Measurements from ENCODE around the gene ZCCHC14. TPM values are rescaled to one million over a fixed set of nuclear protein-coding genes. Genes with fewer than 3 reads are reported as not detected.

ZCCHC14 gene
- total and polyA plus RNA-seq, 10 of the 15 experiments (the other 5 are each of a cell fraction or from before 2014, with no cell fraction given), result 0.02 to 0.26 (median 0.05) TPM; not detected in 3

- H3K27me3 ChIP-seq (replicated peaks in 1 of 2; ENCODE audit: control insufficient read depth in 2 of 2, insufficient read depth in 2 of 2, low read length in 1 of 2), result peaks cover 2 to 3% of the 10 kb centered on the region in 2 experiments; a peak in 2 of 4 replicates
- no peaks in the 10 kb centered on the region for H4K20me1 ChIP-seq (ENCODE audit: control insufficient read depth, insufficient read depth)
- ChIA-PET POLR2A (no interaction called here), RAD21 (ENCODE audit: unreplicated experiment) (no interaction called here), CTCF (no interaction called here), SMC1A (ENCODE audit: uncharacterized antibody, unreplicated experiment) (no interaction called here)
- in situ Hi-C loops (cut with MboI) (no loop called here), intact Hi-C loops (cut with micrococcal nuclease; ENCODE audit: unreplicated experiment) (no loop called here)
- FAIRE-seq, result no peak
- H3K36me3 ChIP-seq (ENCODE audit: control insufficient read depth in 2 of 2, insufficient read depth in 2 of 2, low read length in 1 of 2), result no peaks in the 10 kb centered on the region
- H3K4me2 ChIP-seq (ENCODE audit: control insufficient read depth, insufficient read depth), result no peak overlapping the region
- BruUV-seq (replicated peaks), result no TSS peak
- ATAC-seq, result no peak
- no peak overlapping the region for H2AFZ ChIP-seq (ENCODE audit: control insufficient read depth, low read depth, low read length)
- TF ChIP-seq REST (IDR thresholded peaks at IDR 0.05; ENCODE audit: low read depth, low read length) (no peak), CBX3 (IDR thresholded peaks at IDR 0.05; ENCODE audit: borderline replicate concordance, low read depth) (no peak)
- H3K79me2 ChIP-seq (ENCODE audit: control insufficient read depth, insufficient read depth, low read length), result no peaks in the 10 kb centered on the region
- no peaks in the 10 kb centered on the region for H3K4me1 ChIP-seq (ENCODE audit: control insufficient read depth, insufficient read depth, low read length)
- no peak overlapping the region for H3K9ac ChIP-seq (ENCODE audit: control insufficient read depth, insufficient read depth, low read length)
- no peaks in the 10 kb centered on the region; the same call in 1 of the 3 replicates for H3K9me3 ChIP-seq (replicated peaks; ENCODE audit: control insufficient read depth, insufficient read depth, low read length)
- no peak for DNase-seq (ENCODE audit: low read depth, low spot score)
- H3K4me3 ChIP-seq, result no peak overlapping the region
- no peak overlapping the region for H3K27ac ChIP-seq (ENCODE audit: control insufficient read depth, insufficient read depth)
- WGBS (ENCODE audit: insufficient coverage, insufficient replicate concordance, low lambda C conversion rate, missing lambda C conversion rate), result 15% methylated on average over 3 of the region's 3 CpGs
These were observed 38.6 kb upstream of the ZCCHC14 start for GRCh38 chr16:87531418-87531817.
